Cardiac muscle cell (in vitro differentiated cells and primary cell): ENCODE data around the gene NOP14. TPM values are rescaled to one million over a fixed set of nuclear protein-coding genes. Genes with fewer than 3 reads are reported as not detected.
A peak's percentile ranks its signal among the peaks of the same experiment; 100 is the strongest.
"Not testable (repeated sequence)": the region's sequence is repeated elsewhere in the genome, so short reads cannot be mapped to it uniquely, and the experiment has no call there.

ENCODE experiments used
- DNase-seq, 2 donors: peaks; one replicate each; pipeline versions ENCODE4 v3.0.0 to v3.0.0-alpha.2; 2010 to 2017; ENCODE audit warnings: low read depth in 1 of 2, low spot score in 1 of 2
- H3K27ac ChIP-seq: fragments of 200-600 bp; sonication (generic); 2 replicates; pipeline ENCODE4 v1.5.1; 2016
- H3K27me3 ChIP-seq: fragments of 200-600 bp; sonication (generic); 2 replicates; pipeline ENCODE4 v1.6.0; 2016; ENCODE audit warnings: control low read depth
- H3K36me3 ChIP-seq: fragments of 200-600 bp; sonication (generic); 2 replicates; pipeline ENCODE4 v1.5.1; 2016; ENCODE audit warnings: control low read depth
- H3K4me1 ChIP-seq: fragments of 200-600 bp; sonication (generic); 2 replicates; pipeline ENCODE4 v1.8.1; 2017; ENCODE audit warnings: low read depth, mild to moderate bottlenecking, mixed run types
- H3K4me3 ChIP-seq: fragments of 200-600 bp; sonication (generic); 2 replicates; pipeline ENCODE4 v1.5.1; 2016; ENCODE audit warnings: mild to moderate bottlenecking
- H3K9me3 ChIP-seq: fragments of 200-600 bp; sonication (generic); 2 replicates; pipeline ENCODE4 v1.5.1; 2017; ENCODE audit warnings: low read depth, mild to moderate bottlenecking, control low read depth
- CTCF ChIP-seq: IDR thresholded peaks from 2 replicates; pipeline ENCODE4 v1.5.1; 2012; ENCODE audit warnings: low read depth, mild to moderate bottlenecking, low read length
- polyA plus RNA-seq: library from polyadenylated mRNA; unstranded; fragments of >200 nt; fragmentation: Nextera tagmentation; extraction: Ambion mirVana; gene quantifications from 2 replicates; pipeline ENCODE4 v1.2.1, GENCODE V29; 2016
- total RNA-seq: library from RNA; depleted of rRNA; stranded (reverse); fragments of >200 nt; gene quantifications from 2 replicates; pipeline ENCODE4 v1.2.3, GENCODE V29; 2016

Gene NOP14
- total and polyA plus RNA-seq, 2 experiments from 2014 or later = 17.6 to 19.8 TPM

- no peak for DNase-seq
- Histone ChIP-seq H3K27me3 (no peaks in the 10 kb centered on the region), H3K9me3 (no peaks in the 10 kb centered on the region), H3K4me1 (no peaks in the 10 kb centered on the region), H3K36me3 (peaks cover 61% of the 10 kb centered on the region), H3K27ac (no peak overlapping the region), H3K4me3 (no peak overlapping the region)
- TF ChIP-seq CTCF = no peak
Observed at GRCh38 chr4:2950221-2950989, 12.8 kb downstream of the NOP14 start.

- Histone ChIP-seq H3K9me3 (no peaks in the 10 kb centered on the region), H3K27me3 (no peaks in the 10 kb centered on the region), H3K4me1 (no peaks in the 10 kb centered on the region), H3K27ac (no peak overlapping the region), H3K36me3 (peaks cover 67% of the 10 kb centered on the region), H3K4me3 (no peak overlapping the region)
- DNase-seq = no peak
- TF ChIP-seq CTCF = no peak
Observed at GRCh38 chr4:2949782-2950125, 13.5 kb downstream of the NOP14 start.

GRCh38 chr4:2948895-2949781 is 14.1 kb downstream of the NOP14 start:
- Histone ChIP-seq H3K4me3 (no peak overlapping the region), H3K27ac (no peak overlapping the region), H3K36me3 (peaks cover 73% of the 10 kb centered on the region), H3K9me3 (no peaks in the 10 kb centered on the region), H3K4me1 (no peaks in the 10 kb centered on the region), H3K27me3 (no peaks in the 10 kb centered on the region)
- TF ChIP-seq CTCF = peak; percentile 36
- peak; percentile 33 to 51 for DNase-seq

- TF ChIP-seq CTCF = no peak
- Histone ChIP-seq H3K4me3 (no peak overlapping the region), H3K36me3 (peaks cover 78% of the 10 kb centered on the region), H3K27ac (no peak overlapping the region), H3K9me3 (no peaks in the 10 kb centered on the region), H3K4me1 (no peaks in the 10 kb centered on the region), H3K27me3 (no peaks in the 10 kb centered on the region)
- no peak for DNase-seq
Observed at GRCh38 chr4:2947926-2948325, 15.3 kb downstream of the NOP14 start.

GRCh38 chr4:2946812-2947600 is 16.2 kb downstream of the NOP14 start:
- Histone ChIP-seq H3K27ac (no peak overlapping the region), H3K4me1 (no peaks in the 10 kb centered on the region), H3K36me3 (peaks cover 73% of the 10 kb centered on the region), H3K27me3 (no peaks in the 10 kb centered on the region), H3K9me3 (no peaks in the 10 kb centered on the region), H3K4me3 (no peak overlapping the region)
- no peak for TF ChIP-seq CTCF
- DNase-seq = no peak

GRCh38 chr4:2945619-2946604 is 17.3 kb downstream of the NOP14 start:
- peaks cover 75% of the 10 kb centered on the region for H3K36me3 ChIP-seq
- H3K27me3 ChIP-seq, DNase-seq, H3K4me1 ChIP-seq, H3K9me3 ChIP-seq, H3K27ac ChIP-seq, H3K4me3 ChIP-seq: not testable (repeated sequence)
